Epithelial cell of proximal tubule (primary cell): Measurements from ENCODE around the gene PAPPA. TPM values are rescaled to one million over a fixed set of nuclear protein-coding genes. Genes with fewer than 3 reads are reported as not detected.

Experiments used
- DNase-seq: peaks from one replicate; pipeline ENCODE4 v3.0.0-alpha.2; 2011; ENCODE audit warnings: low read depth
- H3K4me3 ChIP-seq: 2 replicates; pipeline ENCODE4 v1.5.1; 2011; ENCODE audit warnings: low read depth, mild to moderate bottlenecking, low read length
- total RNA-seq: library from RNA; depleted of rRNA; stranded (reverse); fragments of >200 nt; gene quantifications from 2 replicates; pipeline ENCODE4 v1.2.3, GENCODE V29; 2015
- TF ChIP-seq, protein P1 (sequence below): conservative IDR thresholded peaks from 2 replicates; pipeline ENCODE4 v1.5.1; 2012; ENCODE audit warnings: low read depth, mild to moderate bottlenecking, low read length

Gene PAPPA
- total RNA-seq, 1 donor from 2014 or later = 2.5 TPM

DNA sequence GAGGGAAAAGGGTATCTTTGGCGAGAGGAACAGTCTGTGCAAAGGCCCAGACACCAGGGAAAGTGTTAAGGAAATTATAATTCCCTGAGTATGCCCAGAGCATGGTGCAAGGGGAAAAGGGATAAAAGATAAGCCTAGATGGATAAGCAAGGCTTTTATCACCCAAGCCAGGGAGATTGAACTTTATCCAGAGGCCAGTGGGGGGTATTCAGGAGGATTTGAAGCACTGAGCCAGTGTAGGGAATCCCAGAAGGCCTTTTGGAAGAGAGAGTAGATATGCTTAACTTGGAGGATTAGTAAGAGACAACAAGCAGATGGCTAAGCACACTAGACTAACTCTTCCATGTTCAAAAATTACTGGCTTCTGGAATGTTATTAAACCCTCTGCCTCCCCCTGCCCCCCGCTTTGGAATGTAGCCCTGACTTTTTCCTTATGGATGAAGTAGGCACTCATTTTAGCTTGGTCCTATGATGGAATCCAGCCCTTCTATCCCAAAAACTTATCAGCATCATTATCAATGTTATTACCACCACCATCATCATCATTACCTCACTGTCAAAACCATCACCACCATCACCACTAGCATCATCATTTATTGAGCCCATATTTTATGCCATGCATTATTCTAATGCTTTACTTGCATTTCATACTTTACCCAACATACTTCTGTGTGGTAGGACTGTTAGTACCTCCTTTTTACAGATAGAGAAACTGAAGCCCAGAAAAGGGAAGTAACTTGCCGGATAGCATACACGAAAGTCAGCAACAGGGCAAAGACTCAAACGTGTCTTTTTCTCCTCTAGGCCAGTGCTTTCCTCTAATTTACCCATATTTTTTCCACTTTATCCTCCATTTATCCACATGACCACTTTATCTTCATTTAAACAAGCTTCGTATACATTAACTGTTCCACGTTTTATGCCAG is 237.0 kb downstream of the PAPPA start:
- no peak overlapping the region for H3K4me3 ChIP-seq
- TF ChIP-seq, protein P1, sequence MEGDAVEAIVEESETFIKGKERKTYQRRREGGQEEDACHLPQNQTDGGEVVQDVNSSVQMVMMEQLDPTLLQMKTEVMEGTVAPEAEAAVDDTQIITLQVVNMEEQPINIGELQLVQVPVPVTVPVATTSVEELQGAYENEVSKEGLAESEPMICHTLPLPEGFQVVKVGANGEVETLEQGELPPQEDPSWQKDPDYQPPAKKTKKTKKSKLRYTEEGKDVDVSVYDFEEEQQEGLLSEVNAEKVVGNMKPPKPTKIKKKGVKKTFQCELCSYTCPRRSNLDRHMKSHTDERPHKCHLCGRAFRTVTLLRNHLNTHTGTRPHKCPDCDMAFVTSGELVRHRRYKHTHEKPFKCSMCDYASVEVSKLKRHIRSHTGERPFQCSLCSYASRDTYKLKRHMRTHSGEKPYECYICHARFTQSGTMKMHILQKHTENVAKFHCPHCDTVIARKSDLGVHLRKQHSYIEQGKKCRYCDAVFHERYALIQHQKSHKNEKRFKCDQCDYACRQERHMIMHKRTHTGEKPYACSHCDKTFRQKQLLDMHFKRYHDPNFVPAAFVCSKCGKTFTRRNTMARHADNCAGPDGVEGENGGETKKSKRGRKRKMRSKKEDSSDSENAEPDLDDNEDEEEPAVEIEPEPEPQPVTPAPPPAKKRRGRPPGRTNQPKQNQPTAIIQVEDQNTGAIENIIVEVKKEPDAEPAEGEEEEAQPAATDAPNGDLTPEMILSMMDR = no peak
- no peak for DNase-seq

DNA sequence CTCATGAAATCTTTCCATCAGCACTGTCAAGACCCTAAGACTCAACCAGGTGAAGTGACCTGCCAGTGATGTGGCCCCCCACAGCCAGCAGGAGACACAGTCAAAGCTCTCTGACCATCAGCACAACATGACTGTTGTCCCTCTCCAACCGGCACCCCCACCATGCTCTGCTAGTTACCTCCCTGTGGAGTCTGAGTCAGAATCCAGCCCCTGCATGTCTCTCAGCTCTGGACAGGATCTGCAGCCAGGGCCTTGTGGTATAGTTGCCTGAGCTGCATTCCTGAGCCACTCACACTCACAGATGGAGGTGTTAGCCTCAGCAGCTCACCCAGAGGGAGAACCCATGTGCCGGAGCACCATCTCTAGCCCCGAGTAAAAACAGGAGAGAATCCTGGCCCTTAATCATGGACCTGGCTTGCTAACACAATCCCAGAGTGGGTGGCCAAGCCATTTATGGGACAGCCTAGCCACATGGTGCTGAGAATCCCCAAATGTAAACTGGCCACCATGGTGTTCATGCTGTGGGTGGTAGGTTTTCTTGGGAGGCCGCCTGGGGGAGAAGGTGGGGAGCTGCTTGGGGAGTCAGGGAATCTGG is 237.8 kb downstream of the PAPPA start:
- DNase-seq = peak; percentile 54
- TF ChIP-seq, protein P1 = no peak
- no peak overlapping the region for H3K4me3 ChIP-seq

DNA sequence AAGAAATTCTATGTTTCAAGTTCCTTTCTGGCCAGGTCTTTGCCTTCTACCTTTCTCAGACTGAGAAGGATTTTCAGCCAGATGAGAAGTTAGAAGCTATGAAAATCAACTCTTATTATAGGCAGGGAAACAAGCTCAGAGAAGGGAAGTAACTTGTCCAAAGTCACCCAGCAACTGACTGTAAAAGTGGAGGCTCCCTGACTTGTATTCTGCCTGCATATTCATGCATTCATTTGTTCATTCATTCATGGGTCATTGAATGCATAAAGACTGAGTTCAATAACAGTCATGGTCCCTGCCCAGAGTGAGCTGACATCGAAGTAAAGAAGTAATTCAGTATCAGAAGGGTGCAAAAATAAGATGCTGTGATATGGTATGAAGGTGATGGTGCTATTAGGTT is 239.6 kb downstream of the PAPPA start:
- no peak for DNase-seq
- TF ChIP-seq, protein P1 = no peak
- H3K4me3 ChIP-seq = no peak overlapping the region

- TF ChIP-seq, protein P1 = no peak
- H3K4me3 ChIP-seq = no peak overlapping the region
- no peak for DNase-seq
Measured at GRCh38 chr9:116394070-116394469, 240.5 kb downstream of the PAPPA start.

- TF ChIP-seq, protein P1 = no peak
- H3K4me3 ChIP-seq = no peak overlapping the region
Measured at GRCh38 chr9:116394894-116395698, 241.5 kb downstream of the PAPPA start.

DNA sequence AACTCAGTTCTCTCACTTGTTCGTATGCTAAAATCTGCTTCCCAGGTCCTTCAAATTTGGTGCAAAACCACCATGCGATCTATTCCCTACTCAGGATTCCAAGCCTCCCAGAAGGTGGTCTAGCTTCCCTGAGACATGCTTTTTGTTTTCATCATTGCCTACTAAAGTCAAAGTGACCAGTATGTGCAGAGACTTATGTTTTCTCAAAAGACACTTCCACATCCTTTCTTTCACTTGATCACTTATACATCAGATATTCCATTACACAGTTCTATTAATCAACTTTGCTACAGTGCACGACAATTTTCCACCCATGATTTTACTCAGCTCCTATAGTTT is 242.1 kb downstream of the PAPPA start:
- TF ChIP-seq, protein P1 = no peak
- no peak overlapping the region for H3K4me3 ChIP-seq
- DNase-seq = no peak

More at GRCh38 chr9:116394894-116395698, 241.5 kb downstream of the PAPPA start:
- DNase-seq = no peak
